ENCODE results near the gene DCC. TPM values are rescaled to one million over a fixed set of nuclear protein-coding genes. Genes with fewer than 3 reads are reported as not detected.

The DCC gene
- total RNA-seq, 1 experiment from 2014 or later, result not detected

DNA sequence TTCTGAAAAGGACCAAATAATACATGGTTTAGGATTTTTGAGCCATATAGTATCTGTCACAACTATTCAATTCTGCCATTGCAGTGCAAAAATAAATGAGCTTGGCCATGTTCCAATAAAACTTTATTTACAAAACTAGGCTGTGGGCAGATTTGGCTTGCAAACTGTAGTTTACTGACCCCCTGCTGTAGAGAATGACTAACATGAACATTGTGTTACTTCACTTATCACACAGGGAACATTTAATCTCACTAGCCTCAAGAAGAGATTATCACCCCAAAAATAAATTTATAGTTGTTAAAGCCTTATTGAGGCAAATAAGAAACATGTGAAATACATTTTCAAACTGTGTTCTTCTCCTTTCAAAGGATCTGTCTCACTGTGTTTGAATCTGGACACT, 1118.3 kb downstream of the DCC start:
- TF ChIP-seq, protein P1, sequence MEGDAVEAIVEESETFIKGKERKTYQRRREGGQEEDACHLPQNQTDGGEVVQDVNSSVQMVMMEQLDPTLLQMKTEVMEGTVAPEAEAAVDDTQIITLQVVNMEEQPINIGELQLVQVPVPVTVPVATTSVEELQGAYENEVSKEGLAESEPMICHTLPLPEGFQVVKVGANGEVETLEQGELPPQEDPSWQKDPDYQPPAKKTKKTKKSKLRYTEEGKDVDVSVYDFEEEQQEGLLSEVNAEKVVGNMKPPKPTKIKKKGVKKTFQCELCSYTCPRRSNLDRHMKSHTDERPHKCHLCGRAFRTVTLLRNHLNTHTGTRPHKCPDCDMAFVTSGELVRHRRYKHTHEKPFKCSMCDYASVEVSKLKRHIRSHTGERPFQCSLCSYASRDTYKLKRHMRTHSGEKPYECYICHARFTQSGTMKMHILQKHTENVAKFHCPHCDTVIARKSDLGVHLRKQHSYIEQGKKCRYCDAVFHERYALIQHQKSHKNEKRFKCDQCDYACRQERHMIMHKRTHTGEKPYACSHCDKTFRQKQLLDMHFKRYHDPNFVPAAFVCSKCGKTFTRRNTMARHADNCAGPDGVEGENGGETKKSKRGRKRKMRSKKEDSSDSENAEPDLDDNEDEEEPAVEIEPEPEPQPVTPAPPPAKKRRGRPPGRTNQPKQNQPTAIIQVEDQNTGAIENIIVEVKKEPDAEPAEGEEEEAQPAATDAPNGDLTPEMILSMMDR (IDR thresholded peaks at IDR 0.05 in 2 of 3, conservative IDR thresholded peaks at IDR 0.05 in 1 of 3; ENCODE audit: borderline replicate concordance in 1 of 3, insufficient read depth in 1 of 3, low read depth in 2 of 3, low read length in 2 of 3), result no peak
- no peak for TF ChIP-seq ZFX (IDR thresholded peaks at IDR 0.05)
- TF ChIP-seq, protein P2, sequence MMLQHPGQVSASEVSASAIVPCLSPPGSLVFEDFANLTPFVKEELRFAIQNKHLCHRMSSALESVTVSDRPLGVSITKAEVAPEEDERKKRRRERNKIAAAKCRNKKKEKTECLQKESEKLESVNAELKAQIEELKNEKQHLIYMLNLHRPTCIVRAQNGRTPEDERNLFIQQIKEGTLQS (IDR thresholded peaks at IDR 0.05), result no peak
- no peak for TF ChIP-seq SRF (IDR thresholded peaks at IDR 0.05; ENCODE audit: low read depth)
- no peak for TF ChIP-seq TCF7L2 (IDR thresholded peaks at IDR 0.05; ENCODE audit: borderline replicate concordance, extremely low read depth, insufficient read depth, insufficient read length)
- TF ChIP-seq EZH2phosphoT487 (IDR thresholded peaks at IDR 0.05; ENCODE audit: borderline replicate concordance), result no peak
- TF ChIP-seq RAD21 (IDR thresholded peaks at IDR 0.05; ENCODE audit: low read depth), result no peak
- TF ChIP-seq CEBPB (IDR thresholded peaks at IDR 0.05; ENCODE audit: low read depth), result no peak
- TF ChIP-seq ZNF274 (IDR thresholded peaks at IDR 0.05; ENCODE audit: low read depth, low read length), result no peak
- no peak for TF ChIP-seq POLR2AphosphoS5 (IDR thresholded peaks at IDR 0.05; ENCODE audit: low read depth, low read length)
- TF ChIP-seq, protein P3, sequence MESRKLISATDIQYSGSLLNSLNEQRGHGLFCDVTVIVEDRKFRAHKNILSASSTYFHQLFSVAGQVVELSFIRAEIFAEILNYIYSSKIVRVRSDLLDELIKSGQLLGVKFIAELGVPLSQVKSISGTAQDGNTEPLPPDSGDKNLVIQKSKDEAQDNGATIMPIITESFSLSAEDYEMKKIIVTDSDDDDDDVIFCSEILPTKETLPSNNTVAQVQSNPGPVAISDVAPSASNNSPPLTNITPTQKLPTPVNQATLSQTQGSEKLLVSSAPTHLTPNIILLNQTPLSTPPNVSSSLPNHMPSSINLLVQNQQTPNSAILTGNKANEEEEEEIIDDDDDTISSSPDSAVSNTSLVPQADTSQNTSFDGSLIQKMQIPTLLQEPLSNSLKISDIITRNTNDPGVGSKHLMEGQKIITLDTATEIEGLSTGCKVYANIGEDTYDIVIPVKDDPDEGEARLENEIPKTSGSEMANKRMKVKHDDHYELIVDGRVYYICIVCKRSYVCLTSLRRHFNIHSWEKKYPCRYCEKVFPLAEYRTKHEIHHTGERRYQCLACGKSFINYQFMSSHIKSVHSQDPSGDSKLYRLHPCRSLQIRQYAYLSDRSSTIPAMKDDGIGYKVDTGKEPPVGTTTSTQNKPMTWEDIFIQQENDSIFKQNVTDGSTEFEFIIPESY (IDR thresholded peaks at IDR 0.05; ENCODE audit: extremely low read depth, insufficient replicate concordance, low read length), result no peak
- TF ChIP-seq SIN3A (IDR thresholded peaks at IDR 0.05; ENCODE audit: low read depth), result no peak
- no peak for TF ChIP-seq SP1 (IDR thresholded peaks at IDR 0.05; ENCODE audit: low read depth)
- no peak for TF ChIP-seq YY1 (IDR thresholded peaks at IDR 0.05; ENCODE audit: extremely low read depth, insufficient replicate concordance, low read depth, low read length)
- TF ChIP-seq, protein P4, sequence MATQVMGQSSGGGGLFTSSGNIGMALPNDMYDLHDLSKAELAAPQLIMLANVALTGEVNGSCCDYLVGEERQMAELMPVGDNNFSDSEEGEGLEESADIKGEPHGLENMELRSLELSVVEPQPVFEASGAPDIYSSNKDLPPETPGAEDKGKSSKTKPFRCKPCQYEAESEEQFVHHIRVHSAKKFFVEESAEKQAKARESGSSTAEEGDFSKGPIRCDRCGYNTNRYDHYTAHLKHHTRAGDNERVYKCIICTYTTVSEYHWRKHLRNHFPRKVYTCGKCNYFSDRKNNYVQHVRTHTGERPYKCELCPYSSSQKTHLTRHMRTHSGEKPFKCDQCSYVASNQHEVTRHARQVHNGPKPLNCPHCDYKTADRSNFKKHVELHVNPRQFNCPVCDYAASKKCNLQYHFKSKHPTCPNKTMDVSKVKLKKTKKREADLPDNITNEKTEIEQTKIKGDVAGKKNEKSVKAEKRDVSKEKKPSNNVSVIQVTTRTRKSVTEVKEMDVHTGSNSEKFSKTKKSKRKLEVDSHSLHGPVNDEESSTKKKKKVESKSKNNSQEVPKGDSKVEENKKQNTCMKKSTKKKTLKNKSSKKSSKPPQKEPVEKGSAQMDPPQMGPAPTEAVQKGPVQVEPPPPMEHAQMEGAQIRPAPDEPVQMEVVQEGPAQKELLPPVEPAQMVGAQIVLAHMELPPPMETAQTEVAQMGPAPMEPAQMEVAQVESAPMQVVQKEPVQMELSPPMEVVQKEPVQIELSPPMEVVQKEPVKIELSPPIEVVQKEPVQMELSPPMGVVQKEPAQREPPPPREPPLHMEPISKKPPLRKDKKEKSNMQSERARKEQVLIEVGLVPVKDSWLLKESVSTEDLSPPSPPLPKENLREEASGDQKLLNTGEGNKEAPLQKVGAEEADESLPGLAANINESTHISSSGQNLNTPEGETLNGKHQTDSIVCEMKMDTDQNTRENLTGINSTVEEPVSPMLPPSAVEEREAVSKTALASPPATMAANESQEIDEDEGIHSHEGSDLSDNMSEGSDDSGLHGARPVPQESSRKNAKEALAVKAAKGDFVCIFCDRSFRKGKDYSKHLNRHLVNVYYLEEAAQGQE (IDR thresholded peaks at IDR 0.05; ENCODE audit: low read depth), result no peak
- no peak for TF ChIP-seq JUND (IDR thresholded peaks at IDR 0.05)
- no peak for TF ChIP-seq CBX3 (IDR thresholded peaks at IDR 0.05; ENCODE audit: low read depth)
- no peak for TF ChIP-seq EZH2 (IDR thresholded peaks at IDR 0.05)
- no peak for TF ChIP-seq ELF1 (IDR thresholded peaks at IDR 0.05; ENCODE audit: borderline replicate concordance, low read depth)
- H3K4me3 ChIP-seq (replicated peaks in 1 of 2; ENCODE audit: low read depth in 1 of 2, low read length in 2 of 2), result no peak overlapping the region
- H3K4me2 ChIP-seq (ENCODE audit: low read length), result no peak overlapping the region
- no peaks in the 10 kb centered on the region for H3K79me2 ChIP-seq (ENCODE audit: insufficient read depth, low read length)
- H3K9me3 ChIP-seq (ENCODE audit: control insufficient read depth in 1 of 2, insufficient read depth in 1 of 2, low read depth in 1 of 2, low read length in 2 of 2), result peaks cover 4 to 12% of the 10 kb centered on the region in 2 experiments; a peak in 2 of 4 replicates
- no peaks in the 10 kb centered on the region for H3K4me1 ChIP-seq (ENCODE audit: control insufficient read depth in 1 of 2, insufficient read depth in 2 of 2, low read length in 2 of 2)
- ATAC-seq (no peak), DNase-seq (ENCODE audit: low read depth, low spot score) (no peak)
- intact Hi-C loops (cut with micrococcal nuclease), result no loop called here
- CTCF ChIA-PET, result no interaction called here
- H3K27me3 ChIP-seq (ENCODE audit: insufficient read depth, low read length), result no peaks in the 10 kb centered on the region
- POLR2A ChIA-PET, result no interaction called here
- no peaks in the 10 kb centered on the region for H3K36me3 ChIP-seq (ENCODE audit: control insufficient read depth in 1 of 2, insufficient read depth in 2 of 2, low read length in 2 of 2)
- no peaks in the 10 kb centered on the region for H3K9me2 ChIP-seq (ENCODE audit: insufficient read depth)
- no TSS peak for BruUV-seq (replicated peaks)
- no peaks in the 10 kb centered on the region for H4K20me1 ChIP-seq (ENCODE audit: insufficient read depth)
- no peak overlapping the region for H3K27ac ChIP-seq (ENCODE audit: low read depth, low read length)
- H2AFZ ChIP-seq (ENCODE audit: low read depth, low read length, poor library complexity, severe bottlenecking), result no peak overlapping the region
- RAD21 ChIA-PET (ENCODE audit: low non-redundant PET in 1 of 2, low total read pairs in 2 of 2, uncharacterized antibody in 2 of 2, unreplicated experiment in 2 of 2), result no interaction called here
- no peak overlapping the region for H3K9ac ChIP-seq (ENCODE audit: low read length)

Data from HCT116 (cell line).